Choroid plexus epithelial cell (primary cell): ENCODE measurements around the gene CFAP92.
A peak's percentile ranks its signal among the peaks of the same experiment; 100 is the strongest.

Source experiments
- DNase-seq: peaks from one replicate; pipeline ENCODE4 v3.0.0-alpha.2; 2010; ENCODE audit warnings: low read depth
- H3K4me3 ChIP-seq: 2 replicates; pipeline ENCODE4 v1.5.1; 2011; ENCODE audit warnings: low read depth, mild to moderate bottlenecking, control low read depth, low read length, moderate library complexity
- TF ChIP-seq, protein P1 (sequence below): conservative IDR thresholded peaks from 2 replicates; pipeline ENCODE4 v1.5.1; 2011; ENCODE audit warnings: low read depth, mild to moderate bottlenecking, control low read depth, inconsistent platforms, low read length, moderate library complexity

The CFAP92 gene

DNA sequence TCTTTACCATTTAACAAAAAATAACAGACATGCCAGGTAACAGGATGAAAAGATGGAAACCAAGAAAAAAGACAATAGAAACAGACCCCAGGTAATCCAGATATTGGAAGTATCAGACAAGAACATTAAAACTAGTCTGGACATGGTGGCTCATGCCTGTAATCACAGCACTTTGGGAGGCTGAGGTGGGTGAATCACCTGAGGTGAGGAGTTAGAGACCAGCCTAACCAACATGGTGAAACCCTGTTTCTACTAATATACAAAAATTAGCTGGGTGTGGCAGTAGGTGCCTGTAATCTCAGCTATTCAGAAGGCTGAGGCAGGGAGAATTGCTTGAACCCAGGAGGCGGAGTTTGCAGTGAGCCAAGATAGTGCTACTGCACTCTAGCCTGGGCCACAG is 73.9 kb downstream of the CFAP92 start:
- no peak overlapping the region for H3K4me3 ChIP-seq
- DNase-seq = no peak
- TF ChIP-seq, protein P1, sequence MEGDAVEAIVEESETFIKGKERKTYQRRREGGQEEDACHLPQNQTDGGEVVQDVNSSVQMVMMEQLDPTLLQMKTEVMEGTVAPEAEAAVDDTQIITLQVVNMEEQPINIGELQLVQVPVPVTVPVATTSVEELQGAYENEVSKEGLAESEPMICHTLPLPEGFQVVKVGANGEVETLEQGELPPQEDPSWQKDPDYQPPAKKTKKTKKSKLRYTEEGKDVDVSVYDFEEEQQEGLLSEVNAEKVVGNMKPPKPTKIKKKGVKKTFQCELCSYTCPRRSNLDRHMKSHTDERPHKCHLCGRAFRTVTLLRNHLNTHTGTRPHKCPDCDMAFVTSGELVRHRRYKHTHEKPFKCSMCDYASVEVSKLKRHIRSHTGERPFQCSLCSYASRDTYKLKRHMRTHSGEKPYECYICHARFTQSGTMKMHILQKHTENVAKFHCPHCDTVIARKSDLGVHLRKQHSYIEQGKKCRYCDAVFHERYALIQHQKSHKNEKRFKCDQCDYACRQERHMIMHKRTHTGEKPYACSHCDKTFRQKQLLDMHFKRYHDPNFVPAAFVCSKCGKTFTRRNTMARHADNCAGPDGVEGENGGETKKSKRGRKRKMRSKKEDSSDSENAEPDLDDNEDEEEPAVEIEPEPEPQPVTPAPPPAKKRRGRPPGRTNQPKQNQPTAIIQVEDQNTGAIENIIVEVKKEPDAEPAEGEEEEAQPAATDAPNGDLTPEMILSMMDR = no peak

DNA sequence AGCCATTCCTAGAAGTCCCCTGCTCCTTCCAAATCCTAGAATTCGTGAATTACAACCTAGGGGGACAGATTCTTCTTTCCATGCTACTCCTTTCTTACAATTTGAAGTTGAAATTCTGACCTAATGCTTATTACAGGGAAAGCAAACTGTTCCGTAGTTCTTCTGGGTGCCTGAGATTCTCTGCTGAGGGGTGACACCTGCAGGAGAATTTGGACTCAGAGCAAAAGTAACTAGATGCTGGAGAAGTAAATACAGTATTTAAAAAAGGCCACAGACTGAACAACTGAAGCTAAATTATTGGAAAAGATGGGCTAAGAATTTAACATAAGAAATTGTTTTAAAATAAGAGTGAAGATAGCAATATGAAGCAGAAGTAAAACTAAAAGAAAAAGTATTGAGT is 76.6 kb downstream of the CFAP92 start:
- DNase-seq = peak; percentile 31
- TF ChIP-seq, protein P1 = peak; percentile 40
- H3K4me3 ChIP-seq = no peak overlapping the region

DNA sequence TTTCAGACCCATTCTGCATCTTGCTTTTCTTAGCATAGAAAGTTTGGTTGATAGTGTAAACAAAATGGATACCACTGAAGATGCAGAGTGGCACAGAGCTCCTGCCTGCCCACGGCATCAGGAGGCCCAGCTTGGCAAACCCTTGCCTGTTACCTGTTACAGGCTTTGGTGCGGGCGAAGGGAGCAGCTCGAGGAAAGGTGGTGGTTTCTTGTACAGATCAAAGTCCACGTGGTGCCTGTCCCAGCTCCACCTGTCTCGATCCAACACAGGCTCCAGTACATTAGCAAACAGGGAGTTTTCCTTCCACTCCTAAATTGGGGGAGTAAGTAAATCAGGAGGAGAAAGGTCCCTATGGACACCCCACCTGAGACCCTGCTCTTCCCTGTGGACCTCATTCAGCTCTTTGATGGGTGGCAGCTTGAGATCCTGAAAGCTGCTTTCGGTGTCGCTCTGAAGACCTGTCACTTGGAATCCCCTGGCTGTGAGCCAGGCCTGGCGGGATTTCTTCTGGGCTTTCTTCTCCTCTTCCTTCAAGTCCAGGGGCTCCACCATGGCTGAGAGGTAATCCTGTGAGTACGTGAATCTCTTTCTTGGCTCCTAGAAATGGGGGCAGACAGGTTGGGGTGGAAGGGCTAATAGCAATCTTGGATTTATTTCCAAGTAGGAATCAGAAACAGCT is 78.8 kb downstream of the CFAP92 start:
- DNase-seq = no peak
- no peak overlapping the region for H3K4me3 ChIP-seq
- TF ChIP-seq, protein P1 = no peak

DNA sequence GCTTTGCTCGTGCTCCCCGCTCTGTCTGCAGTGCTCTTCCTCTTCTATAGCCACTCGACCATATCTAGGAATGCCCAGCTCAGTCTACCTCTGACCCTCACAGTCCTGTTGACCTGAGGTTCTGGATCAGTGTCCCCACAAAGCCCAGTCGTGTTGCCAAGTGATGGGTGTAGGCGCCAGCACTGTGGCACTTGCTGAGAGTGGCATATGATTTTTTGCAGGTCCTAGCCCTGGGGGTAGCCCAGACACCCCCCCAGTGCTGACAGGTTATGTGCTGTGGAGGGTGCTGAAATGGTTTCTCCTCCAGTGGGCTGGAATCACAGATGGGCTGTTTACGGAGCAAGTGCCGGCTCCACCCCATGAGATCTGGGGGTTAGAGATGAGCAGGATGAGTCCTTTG is 82.0 kb downstream of the CFAP92 start:
- TF ChIP-seq, protein P1 = no peak
- H3K4me3 ChIP-seq = no peak overlapping the region
- DNase-seq = no peak

DNA sequence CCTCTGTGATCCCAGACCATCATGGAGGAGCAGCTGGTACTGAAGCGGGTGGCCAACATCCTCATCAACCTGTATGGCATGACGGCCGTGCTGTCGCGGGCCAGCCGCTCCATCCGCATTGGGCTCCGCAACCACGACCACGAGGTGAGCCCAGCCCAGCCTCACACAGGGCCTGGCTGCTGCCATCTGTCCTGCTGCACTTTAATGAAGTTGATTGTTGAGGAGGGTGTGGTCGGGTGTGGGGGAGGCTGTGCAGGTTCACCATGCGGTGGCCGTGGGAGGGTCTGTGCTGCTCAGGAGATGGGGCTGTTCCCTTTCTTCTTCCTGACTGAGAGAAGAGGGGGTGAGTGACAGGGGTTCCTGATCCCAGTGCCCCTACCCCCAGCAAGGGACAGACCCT is 83.9 kb downstream of the CFAP92 start:
- no peak for DNase-seq
- TF ChIP-seq, protein P1 = no peak
- H3K4me3 ChIP-seq = no peak overlapping the region

DNA sequence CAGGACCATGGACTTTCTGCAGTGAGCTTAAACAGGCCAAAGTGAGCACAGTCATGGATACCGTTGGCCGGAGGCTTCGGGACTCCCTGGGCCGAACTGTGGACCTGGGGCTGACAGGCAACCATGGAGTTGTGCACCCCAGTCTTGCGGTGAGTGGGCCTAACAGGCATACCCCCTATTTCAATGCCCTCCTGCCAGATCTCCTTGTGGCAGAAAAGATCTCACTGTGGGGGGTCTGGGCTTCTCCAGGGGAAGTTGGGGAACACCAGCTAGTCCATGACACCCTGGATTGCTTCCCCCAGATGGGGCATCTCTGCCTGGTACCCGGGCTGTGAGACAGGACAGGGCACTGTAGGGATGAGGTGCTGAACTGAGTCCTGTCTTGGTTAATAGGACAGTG is 84.9 kb downstream of the CFAP92 start:
- no peak for DNase-seq
- TF ChIP-seq, protein P1 = no peak
- H3K4me3 ChIP-seq = no peak overlapping the region
